SW480 (cell line): ENCODE results near the gene SLC7A7.
"Not testable (repeated sequence)": the region's sequence is repeated elsewhere in the genome, so short reads cannot be mapped to it uniquely, and the experiment has no call there.

ENCODE experiments used
- DNase-seq: peaks from one replicate; pipeline ENCODE4 v3.0.0-alpha.2; 2016; ENCODE audit warnings: low spot score

Gene SLC7A7

DNA sequence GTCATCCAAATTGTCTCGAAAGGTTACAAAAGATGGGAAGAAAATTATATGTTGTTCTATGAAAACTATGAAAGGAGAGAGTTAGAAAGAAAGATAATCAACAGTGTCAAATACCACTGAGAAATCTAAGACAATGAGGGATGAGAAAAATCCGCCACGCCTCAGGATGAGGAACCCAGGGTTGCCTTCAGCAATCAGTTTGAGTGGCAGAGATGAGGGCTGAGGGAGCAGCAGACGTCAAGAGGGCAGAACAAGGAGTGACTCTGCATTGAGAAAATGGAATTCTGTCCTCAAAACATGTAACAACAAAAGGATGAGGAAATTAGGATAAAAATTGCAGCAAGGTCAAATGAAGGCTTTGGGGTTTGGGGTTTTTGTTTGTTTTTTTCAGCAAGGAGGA, 67.0 kb downstream of the SLC7A7 start:
- no peak for DNase-seq

DNA sequence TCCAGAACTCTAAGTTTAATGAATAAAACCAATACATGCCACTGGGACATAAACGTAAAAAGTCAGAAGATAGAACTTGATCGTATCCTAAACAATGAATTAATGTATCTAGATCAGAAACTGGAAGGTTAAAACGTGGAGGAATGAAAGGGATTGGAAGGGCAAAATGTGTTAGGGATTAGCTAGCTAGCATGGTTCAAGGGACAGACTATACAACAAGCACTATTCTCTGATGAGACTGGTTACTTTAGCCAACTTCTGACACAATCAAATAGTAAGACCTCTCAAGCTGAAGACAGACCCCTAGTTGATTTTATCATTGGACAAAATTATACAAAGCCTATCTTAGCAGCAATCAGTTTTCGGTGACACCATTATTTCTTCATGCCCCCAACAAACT, 67.5 kb downstream of the SLC7A7 start:
- no peak for DNase-seq

DNA sequence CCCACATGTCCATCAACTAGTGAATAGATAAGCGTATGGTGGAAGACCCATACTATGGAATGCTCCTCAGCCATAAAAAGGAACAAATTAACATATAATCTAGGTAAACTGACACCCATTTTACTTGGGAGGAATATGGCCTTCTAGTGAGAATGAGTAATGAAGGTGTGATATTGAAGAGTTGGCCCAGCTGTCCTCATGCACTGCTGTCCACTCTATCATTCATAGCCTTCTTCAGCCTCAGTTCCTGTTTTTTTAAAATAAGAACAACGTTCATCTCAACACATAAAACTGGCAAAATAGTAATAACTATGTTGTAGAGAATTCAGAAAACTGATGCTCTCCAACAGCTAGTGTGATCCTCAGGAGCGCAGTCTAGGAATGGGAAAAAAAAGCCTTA, 75.2 kb downstream of the SLC7A7 start:
- no peak for DNase-seq

DNA sequence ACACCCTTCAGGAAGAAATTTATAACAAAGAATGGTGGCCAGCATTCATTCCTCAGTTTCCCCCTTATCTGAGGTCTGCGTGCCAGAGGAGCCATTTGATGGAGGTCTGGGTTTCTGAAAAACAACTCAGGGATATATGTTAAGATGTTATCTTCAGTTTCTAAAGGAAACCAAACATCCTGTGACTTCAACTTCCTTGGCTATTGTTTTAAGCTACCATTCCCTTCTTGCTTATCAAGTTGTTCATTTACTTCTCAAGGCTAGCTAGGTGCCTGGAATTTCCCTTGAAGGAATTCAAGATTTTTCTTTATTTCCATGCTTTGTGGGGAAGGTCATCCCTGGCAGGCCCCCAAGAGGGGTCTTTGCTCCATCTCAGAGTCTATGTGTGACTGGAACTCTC, 75.8 kb downstream of the SLC7A7 start:
- no peak for DNase-seq

DNA sequence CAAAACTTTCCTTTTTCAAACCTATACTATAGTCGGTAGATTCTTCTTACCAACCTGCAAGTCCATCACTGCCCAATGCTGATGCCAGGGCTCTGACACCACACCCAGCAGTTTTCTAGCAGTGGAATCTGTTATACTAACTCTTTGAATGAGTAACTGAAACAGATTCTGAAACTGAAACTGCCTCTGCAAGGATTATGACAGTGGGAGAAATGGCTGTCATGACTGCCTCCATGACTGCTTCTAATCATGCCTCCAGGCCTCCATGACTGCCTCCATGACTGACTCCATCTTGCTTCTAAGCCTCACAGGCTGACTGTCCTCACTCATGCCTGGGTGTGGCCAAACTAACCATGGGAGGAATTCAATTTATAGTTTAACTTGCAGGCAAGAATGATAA, 78.2 kb downstream of the SLC7A7 start:
- DNase-seq: no peak

DNA sequence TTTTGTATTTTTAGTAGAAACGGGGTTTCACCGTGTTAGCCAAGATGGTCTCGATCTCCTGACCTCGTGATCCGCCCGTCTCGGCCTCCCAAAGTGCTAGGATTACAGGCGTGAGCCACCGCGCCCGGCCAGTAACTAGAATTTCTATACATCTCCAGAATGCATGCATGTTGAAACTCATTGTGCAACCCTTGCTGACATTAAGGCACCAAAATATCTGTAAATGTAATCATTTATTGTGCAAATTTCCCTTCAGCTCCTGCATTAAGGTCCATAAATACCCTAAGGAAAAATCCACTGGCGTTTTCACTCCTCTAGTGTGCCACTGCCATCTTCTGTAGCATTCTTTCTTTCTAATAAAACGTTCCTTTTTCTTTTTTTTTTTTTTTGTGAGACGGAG, 78.9 kb downstream of the SLC7A7 start:
- not testable (repeated sequence) for DNase-seq

DNA sequence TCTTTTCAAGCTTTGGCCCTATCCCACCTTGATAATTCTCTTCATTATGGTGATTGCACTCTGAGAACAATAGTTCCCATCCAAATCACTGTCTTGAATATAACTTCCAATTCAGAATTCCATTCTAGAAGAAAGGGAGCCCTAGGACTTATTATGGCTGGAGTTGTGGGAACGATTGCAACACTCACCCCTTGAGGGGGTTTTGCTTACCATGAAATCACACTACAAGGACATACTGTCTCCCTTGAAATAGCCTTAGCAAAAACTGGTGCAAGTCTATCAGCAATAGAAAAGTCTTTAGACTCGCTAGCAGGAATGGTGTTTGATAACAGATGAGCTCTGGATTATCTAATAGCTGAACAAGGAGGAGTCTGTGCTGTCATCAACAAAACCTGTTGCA, 80.1 kb downstream of the SLC7A7 start:
- no peak for DNase-seq

DNA sequence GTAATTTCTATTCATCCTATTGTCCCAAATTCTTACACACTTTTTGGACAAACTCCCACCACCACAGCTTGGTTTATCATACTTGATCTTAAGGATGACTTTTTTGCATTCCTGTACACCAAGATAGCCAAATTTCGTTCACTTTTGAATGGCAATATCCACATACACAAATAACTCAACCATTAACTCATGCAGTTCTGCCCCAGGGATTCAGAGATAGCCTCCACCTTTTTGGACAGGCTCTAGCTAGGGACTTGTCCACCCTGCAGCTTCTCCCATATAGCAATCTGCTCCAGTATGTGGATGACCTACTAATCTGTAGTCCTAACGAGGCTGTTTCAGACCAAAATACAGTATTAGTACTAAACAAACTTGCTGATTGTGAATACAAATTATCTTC, 81.4 kb downstream of the SLC7A7 start:
- no peak for DNase-seq

DNA sequence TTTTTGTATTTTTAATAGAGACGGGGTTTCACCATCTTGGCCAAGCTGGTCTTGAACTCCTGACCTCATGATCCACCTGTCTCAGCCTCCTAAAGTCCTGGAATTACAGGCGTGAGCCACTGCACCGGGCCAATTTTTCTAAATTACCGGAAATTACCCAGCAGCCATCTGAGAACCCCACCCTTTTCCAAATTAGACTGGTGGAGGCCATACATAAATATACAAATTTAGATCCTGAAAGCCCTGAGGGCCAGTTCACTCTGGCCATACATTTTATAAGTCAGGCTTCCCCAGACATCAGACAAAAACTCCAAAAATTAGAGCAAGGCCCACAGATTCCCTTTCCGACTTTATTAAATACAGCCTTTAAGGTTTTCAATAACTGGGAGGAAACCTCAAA, 83.2 kb downstream of the SLC7A7 start:
- not testable (repeated sequence) for DNase-seq

DNA sequence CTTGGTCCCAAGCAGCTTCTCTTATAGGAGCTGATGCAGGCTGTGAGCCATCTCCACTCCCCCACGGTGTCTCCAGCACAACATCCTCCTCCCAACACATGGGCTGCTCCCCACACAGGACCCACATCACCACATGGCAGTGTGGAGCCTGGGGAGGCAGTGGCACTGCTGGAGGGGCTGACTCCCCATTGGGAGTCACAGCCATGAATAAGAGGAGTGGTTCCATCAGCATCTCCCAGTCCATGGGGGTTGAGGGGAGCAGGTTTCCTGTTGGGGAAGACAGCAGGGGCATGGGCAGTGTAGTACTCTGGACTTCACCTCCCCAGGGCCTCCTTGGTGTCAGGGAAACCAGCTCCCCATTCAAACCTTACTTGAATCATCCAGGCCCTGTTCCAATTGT, 89.2 kb downstream of the SLC7A7 start:
- no peak for DNase-seq

DNA sequence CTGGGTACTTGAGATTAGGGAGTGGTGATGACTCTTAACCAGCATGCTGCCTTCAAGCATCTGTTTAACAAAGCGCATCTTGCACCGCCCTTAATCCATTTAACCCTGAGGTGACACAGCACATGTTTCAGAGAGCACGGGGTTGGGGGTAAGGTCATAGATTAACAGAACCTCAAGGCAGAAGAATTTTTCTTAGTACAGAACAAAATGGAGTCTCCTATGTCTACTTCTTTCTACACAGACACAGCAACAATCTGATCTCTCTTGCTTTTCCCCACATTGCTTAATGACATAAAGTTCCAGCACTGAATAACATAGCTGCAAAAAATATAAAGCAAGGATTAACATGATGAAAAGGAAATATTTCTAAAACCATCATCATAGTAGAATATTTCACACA, 89.9 kb downstream of the SLC7A7 start:
- DNase-seq: not testable (repeated sequence)

DNA sequence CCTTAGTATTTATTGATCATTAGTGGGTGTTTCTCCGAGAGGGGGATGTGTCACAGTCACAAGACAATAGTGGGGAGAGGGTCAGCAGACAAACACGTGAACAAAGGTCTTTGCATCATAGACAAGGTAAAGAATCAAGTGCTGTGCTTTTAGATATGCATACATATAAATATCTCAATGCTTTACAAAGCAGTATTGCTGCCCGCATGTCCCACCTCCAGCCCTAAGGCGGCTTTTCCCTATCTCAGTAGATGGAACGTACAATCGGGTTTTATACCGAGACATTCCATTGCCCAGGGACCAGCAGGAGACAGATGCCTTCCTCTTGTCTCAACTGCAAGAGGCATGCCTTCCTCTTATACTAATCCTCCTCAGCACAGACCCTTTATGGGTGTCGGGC, 90.4 kb downstream of the SLC7A7 start:
- not testable (repeated sequence) for DNase-seq

DNA sequence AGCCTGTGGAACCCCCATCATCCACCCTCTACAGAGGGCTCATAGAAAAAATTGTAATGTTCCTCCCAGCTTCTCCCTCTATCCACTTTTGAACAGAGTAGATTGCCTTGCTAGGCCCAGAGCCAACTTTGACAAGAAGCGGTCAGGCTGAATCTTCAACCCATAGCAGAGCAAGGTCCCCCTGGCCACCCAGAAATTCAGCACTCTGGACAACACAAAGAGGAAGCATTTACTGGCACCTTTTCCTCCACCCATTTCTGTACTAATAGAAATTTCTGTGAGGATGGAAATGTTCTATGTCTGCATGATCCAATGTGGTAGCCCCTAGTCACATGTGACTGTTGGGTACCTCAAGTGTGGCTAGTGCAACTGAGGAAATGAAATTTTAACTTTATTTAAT, 91.4 kb downstream of the SLC7A7 start:
- no peak for DNase-seq
